GM21786 (cell line): ENCODE results near the gene ZBTB17.

Experiments used
- ATAC-seq: cut with Tn5 transposase; IDR thresholded peaks from one replicate; pipeline ENCODE4 v1.9.1; 2021; ENCODE audit not compliant: unreplicated experiment

Gene ZBTB17

DNA sequence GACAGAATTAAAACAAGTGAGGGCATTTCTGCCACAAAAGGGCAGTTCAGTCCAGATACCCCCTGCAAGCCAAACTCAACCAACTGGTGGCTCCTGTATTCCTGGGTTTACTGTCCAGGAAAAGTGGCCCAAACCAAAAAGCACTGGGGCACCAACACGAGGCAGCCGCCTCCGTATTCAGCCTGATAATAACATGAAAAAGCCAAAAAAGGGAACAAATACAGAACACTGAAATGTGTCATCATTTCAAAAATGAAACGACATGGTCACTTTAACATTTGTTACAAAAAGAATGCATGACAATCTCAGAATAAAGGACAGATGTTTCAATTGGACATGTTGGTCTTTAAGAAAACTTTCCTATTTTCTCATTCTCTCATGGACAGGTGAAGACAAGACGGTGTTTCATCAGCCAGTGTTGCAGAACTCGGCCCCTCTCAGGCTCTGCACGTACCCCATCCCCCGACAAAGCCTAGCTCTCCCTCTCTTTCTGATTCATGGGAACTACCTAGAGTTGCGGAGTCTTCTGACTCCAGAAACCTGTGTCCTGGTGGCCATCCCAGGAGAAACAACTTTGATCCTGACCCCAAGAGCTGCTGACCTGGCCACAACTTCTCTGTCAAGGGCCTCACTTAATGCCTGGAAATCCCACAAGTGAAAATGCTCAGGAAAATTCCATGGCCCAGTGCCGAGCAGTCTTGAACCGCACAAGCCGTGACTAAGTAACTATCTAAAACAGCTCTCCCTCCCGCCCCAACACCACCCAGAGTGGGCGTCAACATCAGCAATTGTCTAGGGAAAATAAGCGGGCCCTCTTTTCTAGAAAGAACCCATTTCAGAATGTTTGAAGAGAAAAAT is 27.1 kb downstream of the ZBTB17 start:
- ATAC-seq: no peak

DNA sequence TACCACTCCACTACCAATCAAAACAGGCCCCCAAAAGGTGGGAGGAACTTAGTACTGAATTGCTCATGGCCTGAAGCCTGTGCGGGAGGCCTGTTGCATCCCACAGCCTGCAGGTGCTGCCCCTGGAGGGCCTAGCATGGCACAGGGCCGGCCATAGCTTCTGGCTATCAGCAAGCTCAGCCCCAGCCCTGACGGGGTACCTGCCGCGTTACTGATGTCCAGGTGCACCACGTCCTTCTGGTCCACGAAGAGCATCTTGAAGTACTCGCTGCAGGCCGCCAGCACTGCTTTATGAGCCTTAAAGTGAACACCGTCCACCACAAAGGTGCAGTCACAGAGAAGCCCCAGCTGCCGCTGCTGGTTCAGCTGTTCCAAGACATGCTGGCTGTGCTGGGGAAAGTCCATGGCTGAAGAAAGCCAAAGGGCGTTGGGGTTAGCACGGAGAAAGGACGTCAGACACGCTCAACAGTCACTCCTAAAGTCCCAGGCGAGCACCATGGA is 27.8 kb downstream of the ZBTB17 start:
- no peak for ATAC-seq

DNA sequence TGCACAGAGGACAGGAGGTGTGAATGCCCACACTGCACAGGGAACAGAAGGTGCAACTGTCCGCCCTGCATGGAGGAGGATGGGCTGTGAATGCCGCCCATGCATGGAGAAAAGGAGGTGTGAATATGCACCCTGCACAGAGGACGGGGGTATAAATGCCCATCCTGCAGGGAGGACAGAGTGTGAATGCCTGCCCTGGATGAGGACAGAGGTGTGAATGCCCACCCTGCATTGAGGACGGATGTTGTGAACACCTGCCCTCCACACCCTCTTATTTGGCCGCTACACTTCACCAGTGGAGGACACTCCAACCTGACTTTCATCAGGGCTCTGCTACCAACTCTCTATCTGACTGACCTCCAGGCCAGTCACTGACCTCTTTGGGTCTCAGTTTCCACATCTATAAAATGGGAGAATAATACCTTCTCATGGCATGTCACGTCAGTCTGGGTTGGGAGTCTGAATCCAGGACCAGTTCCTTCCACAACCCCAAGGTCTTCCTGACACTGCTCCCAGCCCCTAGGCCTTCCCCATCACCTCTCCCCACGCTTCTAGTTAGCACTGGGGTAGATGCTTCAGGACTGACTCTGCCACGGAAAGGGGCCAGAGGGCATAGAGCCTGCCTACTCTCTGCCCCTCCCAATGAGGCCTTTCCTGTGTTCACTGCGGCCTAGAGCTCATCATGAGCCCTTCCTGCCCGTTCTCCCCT is 28.4 kb downstream of the ZBTB17 start:
- no peak for ATAC-seq

DNA sequence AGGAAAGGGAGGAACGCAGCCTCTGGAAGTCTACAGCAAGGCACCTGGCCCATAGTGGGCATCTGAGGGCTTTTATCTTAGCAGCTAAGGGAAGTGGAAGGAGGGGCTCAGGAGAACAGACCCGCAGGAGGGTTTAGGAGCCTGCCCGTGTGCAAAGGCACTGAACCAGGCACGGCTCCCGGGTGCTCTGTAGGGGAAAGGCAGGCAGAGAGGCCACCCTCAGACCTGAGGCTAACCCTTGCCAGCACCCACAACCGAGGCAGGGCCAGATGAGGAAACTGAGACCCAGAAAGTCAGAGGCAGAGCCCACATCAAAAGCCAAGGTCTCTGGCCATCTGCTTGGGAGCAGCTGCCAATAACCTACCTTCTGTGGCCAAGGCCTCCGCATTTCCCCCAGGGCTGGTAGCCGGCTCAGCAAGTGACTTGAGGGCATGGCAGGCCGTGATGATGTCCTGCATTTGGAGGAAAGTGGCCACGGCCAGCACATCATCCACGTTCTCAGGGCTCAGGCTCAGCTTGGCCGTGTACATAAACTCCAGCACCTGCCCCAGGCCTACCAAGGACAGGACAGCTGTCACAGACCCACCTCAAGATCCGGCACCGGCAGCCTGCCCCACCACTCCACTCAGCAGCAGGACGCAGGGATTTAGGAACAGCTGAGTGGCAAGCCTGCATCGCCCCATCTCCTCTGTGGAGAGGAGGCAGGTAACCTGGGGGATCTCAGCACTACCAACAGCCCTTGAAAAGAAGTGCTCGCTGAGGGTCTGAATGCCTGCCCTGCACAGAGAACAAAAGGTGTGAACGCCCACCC is 29.1 kb downstream of the ZBTB17 start:
- no peak for ATAC-seq

DNA sequence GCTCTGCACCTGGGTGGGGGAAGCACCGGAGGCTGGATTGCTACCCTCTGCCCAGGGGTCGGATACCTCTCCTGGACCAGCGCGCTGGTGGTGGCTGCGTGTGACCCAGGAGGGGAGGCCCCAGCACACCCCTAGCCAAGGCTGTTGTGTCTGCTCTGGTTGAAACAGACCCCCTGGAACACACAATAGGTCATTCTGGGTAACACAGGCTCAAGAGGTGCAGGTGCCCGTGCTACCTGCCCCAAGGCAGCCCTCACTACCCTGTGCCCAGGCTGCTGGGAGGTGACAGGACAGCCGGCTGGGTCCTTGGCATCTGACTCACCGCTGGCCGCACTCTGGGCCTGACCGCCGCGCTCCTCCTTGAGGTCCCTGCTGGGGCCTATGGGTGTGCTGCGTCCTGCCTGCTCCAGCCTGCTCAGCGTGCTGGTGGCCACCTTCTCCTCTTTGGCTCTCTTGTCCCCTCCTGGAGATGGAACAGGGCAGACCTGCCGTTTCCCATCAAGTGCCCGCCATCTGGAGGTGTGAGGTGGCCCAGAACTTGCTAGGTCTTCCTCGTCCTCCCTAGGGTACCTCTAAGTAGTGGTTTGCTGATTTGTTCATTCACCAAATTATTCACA is 30.0 kb downstream of the ZBTB17 start:
- ATAC-seq: no peak

DNA sequence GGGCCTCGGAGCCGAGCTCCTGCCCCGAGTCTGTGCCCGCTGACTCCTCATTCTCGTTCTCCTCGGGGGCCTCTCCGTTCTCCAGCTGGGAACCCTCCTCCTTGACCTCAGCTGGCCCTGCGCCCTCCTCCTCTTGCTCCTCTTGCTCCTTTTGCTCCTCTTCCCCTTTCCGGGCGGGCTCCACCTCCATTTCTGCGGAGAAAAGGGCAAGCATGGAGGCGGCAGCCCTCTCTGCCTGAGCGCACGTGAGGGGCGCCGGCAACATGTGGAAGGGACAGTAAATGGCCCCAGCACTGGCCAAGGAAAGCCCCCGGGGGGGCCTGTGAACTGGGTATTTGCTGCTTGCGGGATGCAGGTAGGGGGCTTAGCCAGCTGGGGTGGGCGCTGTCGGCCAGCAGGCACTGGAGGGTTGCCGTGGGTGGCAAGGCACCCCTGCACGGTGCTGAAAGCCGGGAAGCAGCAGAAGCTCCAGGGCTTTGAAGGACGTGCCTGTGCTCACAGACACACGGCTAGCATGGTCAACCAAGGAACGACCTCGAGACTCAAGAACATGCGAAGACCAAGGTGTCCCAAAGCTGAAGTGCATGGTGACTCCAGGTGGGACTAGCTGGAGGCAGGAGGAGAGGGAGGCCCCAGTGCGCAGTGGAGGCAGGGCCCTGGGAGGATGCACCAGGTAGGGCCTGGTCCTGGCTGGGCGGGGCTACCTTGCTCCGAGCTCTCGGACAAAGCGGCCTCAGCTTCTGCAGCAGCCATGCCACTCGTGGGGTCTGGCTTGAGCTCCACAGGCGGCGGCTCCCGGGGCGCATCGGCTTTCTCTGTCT is 30.7 kb downstream of the ZBTB17 start:
- ATAC-seq: no peak

DNA sequence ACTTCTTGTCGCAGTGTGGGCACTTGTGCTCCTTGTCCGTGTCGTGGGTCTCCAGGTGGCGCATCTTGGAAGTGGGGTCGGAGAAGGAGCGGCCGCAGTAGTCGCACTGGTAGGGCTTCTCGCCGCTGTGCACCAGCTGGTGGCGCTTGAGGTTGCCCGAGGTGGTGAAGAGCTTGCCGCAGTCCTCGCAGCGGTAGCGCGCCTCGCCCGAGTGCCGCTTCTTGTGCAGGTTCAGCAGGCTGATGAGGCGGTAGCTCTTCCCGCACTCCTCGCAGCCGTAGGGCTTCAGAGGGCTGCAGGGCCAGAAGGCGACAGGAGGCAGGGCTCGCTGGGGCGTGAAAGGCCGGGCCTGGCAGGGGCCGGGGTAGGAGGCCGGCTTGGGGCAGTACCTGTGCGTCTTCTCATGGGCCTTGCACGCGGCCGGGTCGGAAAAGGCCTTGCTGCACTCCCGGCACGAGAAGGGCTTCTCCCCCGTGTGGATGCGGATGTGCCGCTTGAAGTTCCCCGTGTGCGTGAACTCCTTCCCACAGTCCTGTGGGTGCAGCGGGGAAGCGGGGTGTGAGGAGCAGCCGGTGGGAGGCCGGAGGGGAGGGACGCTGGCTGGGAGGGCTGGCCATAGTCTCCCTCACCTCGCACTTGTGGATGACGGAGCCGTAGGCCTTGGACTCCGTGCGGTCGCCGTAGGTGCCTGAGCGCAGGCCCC is 31.4 kb downstream of the ZBTB17 start:
- ATAC-seq: no peak

DNA sequence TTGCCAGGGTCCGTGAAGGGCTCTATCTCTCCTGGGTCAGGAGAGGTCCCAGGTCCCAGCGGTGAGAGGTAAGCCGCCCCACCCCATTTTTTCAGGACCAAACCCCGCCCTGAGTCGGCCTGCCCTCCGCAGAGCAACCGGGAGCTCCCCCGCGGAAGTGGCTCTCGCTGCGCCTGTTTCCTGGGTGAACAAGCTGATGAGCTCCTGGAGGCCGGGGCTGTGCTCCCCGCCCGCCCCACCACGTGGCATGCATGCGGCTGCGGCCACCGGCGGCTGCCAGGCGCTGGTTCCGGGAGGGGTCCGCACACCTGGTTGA is 32.0 kb downstream of the ZBTB17 start:
- no peak for ATAC-seq

DNA sequence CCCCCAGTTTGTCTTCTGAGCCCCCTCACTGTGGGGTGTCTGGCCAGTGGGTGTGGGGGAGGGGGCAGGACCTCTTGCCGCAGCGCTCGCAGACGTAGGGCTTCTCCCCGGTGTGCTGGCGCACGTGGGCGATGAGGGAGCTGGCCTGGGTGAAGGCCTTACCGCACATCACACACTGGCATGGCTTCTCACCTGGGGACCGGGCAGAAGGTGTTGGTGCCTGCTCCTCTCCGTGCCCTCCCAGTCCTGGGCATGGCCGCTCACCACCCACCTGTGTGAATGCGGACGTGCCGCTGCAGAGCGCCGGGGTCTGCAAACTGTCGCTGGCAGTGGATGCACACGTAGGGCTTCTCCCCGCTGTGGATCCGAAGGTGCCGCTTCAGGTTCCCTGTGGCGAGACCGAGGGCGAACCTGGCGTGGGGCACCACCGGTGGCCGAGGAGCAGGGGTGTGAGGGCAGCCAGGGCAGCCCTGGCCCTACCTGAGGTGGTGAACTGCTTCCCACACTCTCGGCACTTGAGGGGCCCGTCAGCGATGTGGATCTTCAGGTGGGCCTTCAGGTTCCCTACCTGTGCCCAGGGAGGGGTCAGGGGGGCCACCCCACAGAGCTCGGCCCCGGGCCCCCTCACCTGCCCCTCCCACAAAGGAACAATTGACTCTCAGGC is 32.4 kb downstream of the ZBTB17 start:
- ATAC-seq: no peak

DNA sequence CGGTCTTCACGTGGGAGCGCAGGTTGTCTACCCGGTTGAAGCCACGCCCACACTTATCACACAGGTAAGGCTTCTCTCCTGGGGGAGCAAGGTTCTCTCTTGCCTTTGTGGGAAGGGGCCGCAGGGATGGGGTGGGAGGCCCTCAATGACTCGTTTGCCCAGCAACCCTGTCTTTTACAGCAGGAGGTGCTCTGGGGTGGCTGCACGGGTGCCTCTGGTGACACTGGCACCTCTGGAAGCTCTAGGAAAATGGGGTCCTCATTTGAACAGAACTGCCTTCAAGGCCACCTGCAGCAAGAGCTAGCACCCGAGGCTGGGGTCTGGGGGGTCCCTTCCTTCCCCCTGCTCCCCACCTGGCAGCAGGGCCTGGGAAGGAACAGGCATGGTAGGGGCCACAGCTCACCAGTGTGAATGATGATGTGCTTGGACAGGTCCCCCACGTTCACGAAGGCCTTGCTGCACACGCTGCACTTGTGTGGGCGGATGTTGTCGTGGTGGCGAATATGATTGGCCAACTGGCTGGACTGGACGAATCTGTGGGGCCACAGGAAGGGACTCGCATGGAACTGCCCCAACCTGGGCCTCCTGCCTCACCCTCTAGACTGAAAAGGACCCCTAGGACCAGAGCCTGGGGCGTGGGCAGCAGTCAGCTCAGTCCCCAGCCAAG is 33.1 kb downstream of the ZBTB17 start:
- ATAC-seq: no peak

DNA sequence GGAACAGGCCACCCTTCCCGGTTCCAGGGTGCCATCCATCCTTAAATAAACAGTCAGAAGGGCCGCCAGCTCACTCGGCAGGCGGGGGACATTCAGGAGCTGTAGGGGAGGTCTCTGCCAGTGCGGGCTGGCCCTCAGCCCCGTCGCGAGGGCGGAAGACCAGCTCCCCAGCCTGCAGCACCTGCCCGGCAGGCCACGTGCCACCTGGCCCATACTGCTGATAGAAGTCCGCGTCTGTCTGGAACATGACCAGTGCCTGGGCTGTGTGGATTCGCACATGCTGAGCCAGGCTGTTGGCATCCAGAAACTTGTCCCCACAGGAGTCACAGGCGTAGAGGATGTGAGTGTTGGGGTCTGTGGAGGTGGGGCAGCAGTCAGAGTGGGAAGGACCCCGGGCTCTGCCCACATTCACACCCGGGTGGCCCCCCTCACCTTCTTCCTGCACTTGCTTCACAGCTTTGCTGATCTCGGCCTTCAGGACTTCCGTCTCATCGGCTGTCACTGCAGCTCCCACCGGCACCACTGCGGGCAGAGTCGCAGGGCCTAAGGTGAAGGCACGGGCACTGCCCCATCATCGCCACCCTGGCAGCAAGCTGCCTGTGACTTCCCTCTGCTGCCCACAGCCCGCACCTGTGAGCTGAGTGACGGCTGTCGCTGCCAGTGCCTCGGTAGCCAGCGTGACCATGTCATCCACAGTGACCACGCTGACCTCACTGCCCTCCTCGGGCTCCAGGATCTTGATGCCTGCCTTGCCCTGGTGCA is 33.8 kb downstream of the ZBTB17 start:
- ATAC-seq: no peak

DNA sequence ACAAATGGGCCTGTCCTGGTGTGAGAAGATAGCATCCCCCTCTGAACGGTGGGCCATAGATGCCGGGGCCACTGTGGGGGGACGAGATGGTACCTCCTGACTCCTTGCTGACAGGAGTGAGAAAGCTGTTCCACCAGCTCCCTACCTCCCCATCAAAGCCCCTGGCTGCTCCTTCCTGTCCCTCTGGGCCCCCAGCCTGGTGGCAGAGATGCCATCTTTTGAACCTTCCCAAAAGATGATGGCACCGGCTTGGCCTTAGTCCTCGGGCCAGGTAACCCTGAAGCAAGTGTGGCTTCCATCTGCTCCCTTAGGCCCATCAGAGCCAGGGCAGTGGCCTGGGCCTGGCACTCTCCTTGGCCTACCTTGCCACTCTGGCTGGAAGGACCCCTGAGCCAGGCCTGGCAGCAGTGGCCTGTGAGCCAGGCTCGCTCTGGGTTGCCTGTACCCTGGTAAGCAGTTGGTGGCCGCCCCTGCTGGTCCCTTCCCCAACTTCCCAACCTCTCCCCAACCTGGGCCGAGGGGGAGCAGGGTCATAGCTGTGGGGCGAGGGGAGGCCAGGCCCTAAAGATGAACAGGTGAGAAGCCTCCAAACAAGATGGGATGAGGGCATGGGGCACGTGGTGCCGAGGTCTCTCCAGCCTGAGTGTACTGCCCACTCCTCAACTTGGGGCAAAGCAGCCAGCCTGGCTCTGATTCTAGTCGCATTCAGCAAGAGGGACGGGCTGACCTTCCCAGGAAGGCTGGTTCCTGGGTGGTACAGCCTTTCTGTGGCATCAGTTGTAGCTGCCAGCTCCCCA is 34.7 kb downstream of the ZBTB17 start:
- ATAC-seq: no peak

DNA sequence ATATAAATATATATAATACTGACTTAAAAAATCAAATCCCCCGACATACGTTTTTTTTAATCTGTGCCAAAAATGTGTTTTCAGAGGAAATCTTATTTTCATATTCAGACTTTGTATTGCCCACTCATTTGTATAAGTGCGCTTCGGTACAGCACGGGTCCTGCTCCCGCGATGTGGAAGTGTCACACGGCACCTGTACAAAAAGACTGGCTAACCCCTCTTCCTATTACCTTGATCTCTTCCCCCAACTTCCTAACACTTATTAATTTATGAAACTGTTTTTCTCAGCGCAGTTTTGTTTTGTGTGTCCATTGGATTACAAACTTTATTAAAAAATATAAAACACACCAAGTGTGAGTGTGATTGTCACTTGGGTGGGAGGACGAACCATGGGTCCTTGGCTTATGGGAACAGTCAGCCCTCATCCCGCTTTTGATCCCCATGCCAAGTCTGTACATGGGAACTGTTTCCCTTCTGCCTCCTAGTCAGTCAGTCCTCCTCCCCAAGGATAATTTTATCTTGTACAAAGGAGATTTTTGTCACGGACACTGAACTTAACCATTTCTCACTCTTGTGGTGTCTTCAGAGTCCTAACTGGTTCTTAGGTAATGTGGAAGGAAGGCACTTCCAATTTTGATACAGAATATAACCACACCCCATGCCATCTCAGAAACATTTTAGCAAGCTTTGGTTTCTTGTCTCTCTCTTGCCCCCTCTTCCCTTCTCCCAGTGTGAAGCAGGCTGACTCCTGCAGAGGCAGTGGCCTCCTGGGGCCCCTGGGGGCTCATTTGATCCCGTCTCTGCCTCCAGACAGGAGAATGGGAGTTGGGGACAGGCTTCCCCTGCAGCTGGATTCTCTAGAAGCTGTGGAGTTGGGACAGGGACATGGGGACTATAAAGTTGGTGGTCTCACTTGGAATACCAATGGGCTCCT is 35.5 kb downstream of the ZBTB17 start:
- no peak for ATAC-seq

DNA sequence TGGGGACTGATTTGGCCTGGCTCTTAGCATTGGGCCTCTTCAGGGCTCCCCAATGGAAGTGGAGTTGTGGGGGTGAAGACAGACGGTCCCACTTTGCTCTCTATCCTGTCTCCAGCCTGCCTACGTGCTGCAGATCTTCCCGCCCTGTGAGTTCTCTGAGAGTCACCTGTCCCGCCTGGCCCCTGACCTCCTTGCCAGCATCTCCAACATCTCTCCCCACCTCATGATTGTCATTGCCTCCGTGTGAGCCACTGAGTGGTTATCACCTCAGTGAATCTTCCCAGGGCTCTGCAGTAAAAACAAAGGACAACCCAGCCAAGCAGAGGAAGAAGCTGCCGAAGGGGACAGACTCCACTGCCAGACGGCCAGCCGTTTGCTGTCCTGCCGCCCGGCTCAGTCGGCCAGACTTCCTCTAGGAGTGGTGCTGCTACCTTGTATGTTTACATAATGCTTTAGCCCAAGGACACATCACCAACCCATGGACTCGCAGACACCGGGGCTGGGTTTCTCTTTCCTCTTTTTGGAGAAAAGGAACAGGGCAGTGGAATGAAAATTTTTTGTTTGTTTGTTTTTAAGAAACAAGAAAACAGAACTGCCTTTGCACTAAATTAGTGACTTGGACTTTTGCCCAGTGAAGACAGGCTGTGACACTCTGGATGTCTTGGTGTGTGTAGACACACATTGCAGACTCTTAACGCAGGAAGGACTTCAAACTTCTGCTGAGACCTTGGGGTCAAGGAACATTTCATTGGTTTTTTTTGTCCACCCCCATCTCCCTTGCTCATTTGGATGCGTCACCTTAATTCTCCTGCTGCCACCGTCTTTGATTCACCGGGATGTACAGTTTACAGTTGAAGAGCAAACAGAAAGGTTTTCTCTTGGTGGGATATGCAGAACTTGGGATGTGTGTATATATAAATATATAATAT is 36.5 kb downstream of the ZBTB17 start:
- ATAC-seq: no peak

DNA sequence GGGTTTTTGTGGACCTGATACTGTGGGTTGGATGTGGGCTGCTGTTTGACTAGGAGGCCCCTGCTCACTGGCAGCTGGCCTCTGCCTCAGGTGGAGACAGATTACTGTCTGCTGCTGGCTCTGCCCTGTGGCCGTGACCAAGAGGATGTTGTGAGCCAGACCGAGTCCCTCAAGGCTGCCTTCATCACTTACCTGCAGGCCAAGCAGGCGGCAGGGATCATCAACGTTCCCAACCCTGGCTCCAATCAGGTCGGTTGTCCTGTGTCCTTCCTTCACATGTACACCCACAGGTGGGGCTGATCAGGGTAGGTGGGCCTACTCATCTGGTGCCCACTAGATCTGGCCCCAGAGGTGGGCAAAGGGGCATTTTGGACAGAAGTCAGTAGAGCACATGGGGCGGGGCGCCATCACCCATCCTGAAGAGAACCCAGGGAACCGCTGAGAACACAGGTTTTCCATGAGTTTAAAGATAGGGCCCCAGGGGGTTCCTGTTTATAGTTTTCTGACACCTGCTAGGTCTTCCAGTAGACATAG is 37.2 kb downstream of the ZBTB17 start:
- ATAC-seq: no peak
